Trophoblast cell (in vitro differentiated cells and primary cell): Measurements from ENCODE around the gene SPOCK1.
A peak's percentile ranks its signal among the peaks of the same experiment; 100 is the strongest.

Experiments
- DNase-seq, 2 donors: peaks; one replicate each; pipeline ENCODE4 v3.0.0-alpha.2; 2016
- H2AFZ ChIP-seq: 2 replicates; pipeline ENCODE4 v1.6.1; 2013; ENCODE audit warnings: low read length, moderate library complexity, mild to moderate bottlenecking; ENCODE audit not compliant: insufficient read depth, poor library complexity
- H2AK5ac ChIP-seq: 2 replicates; pipeline ENCODE4 v1.6.1; 2013; ENCODE audit warnings: mild to moderate bottlenecking, low read length
- H2BK120ac ChIP-seq: 2 replicates; pipeline ENCODE4 v1.6.1; 2013; ENCODE audit warnings: low read length, mild to moderate bottlenecking, moderate library complexity; ENCODE audit not compliant: insufficient read depth, poor library complexity
- H2BK12ac ChIP-seq: 2 replicates; pipeline ENCODE4 v1.6.1; 2013; ENCODE audit warnings: mild to moderate bottlenecking, low read length, moderate library complexity
- H2BK5ac ChIP-seq: 2 replicates; pipeline ENCODE4 v1.6.1; 2013; ENCODE audit warnings: low read length, low read depth, moderate library complexity, mild to moderate bottlenecking; ENCODE audit not compliant: poor library complexity
- H3K14ac ChIP-seq: 2 replicates; pipeline ENCODE4 v1.6.1; 2013; ENCODE audit warnings: mild to moderate bottlenecking, low read length
- H3K18ac ChIP-seq: 2 replicates; pipeline ENCODE4 v1.6.1; 2013; ENCODE audit warnings: mild to moderate bottlenecking, low read length
- H3K23ac ChIP-seq: 2 replicates; pipeline ENCODE4 v1.6.1; 2013; ENCODE audit warnings: low read length
- H3K27ac ChIP-seq: 2 replicates; pipeline ENCODE4 v1.5.1; 2013; ENCODE audit warnings: low read depth, mild to moderate bottlenecking, inconsistent platforms, low read length, moderate library complexity
- H3K27me3 ChIP-seq: 2 replicates; pipeline ENCODE4 v1.6.1; 2013; ENCODE audit warnings: inconsistent platforms, mild to moderate bottlenecking, low read length, moderate library complexity; ENCODE audit not compliant: insufficient read depth
- H3K36me3 ChIP-seq, 2 experiments: 1 replicate in 1 of 2; 2 replicates in 1 of 2; pipeline ENCODE4 v1.6.1; 2013; ENCODE audit warnings: low read length in 2 of 2, mild to moderate bottlenecking in 2 of 2, moderate library complexity in 1 of 2; ENCODE audit not compliant: insufficient read depth in 2 of 2, control insufficient read depth in 1 of 2
- H3K4ac ChIP-seq: 2 replicates; pipeline ENCODE4 v1.6.1; 2013; ENCODE audit warnings: low read depth, mild to moderate bottlenecking, low read length, moderate library complexity
- H3K4me1 ChIP-seq, 2 experiments: 1 replicate in 1 of 2; 2 replicates in 1 of 2; pipeline ENCODE4 v1.6.1; 2013; ENCODE audit warnings: low read length in 2 of 2, mild to moderate bottlenecking in 2 of 2, moderate library complexity in 1 of 2; ENCODE audit not compliant: insufficient read depth in 2 of 2, control insufficient read depth in 1 of 2
- H3K4me2 ChIP-seq: 2 replicates; pipeline ENCODE4 v1.6.1; 2013; ENCODE audit warnings: inconsistent platforms, mild to moderate bottlenecking, low read length, moderate library complexity
- H3K4me3 ChIP-seq: 2 replicates; pipeline ENCODE4 v1.5.1; 2013; ENCODE audit warnings: mild to moderate bottlenecking, low read depth, low read length, inconsistent platforms
- H3K79me1 ChIP-seq: one replicate; pipeline ENCODE4 v1.6.1; 2013; ENCODE audit warnings: low read length
- H3K79me2 ChIP-seq: 2 replicates; pipeline ENCODE4 v1.6.1; 2013; ENCODE audit warnings: low read length, mild to moderate bottlenecking; ENCODE audit not compliant: control insufficient read depth, insufficient read depth, poor library complexity
- H3K9ac ChIP-seq: 2 replicates; pipeline ENCODE4 v1.6.1; 2013; ENCODE audit warnings: mild to moderate bottlenecking, low read length
- H3K9me3 ChIP-seq: 2 replicates; pipeline ENCODE4 v1.6.1; 2013; ENCODE audit warnings: low read depth, mild to moderate bottlenecking, control low read depth, inconsistent platforms, low read length; ENCODE audit not compliant: insufficient read depth
- H4K12ac ChIP-seq: 2 replicates; pipeline ENCODE4 v1.6.1; 2013; ENCODE audit warnings: low read depth, mild to moderate bottlenecking, low read length, moderate library complexity
- H4K8ac ChIP-seq: 2 replicates; pipeline ENCODE4 v1.6.1; 2013; ENCODE audit warnings: low read depth, mild to moderate bottlenecking, low read length, moderate library complexity
- H4K91ac ChIP-seq: one replicate; pipeline ENCODE4 v1.6.1; 2013; ENCODE audit warnings: low read depth, mild to moderate bottlenecking, low read length, moderate library complexity
- WGBS: extraction: QIAGEN DNeasy Blood & Tissue Kit; methylation state at CpG from one replicate; pipeline ENCODE4 v1.1.7; 2013; ENCODE audit warnings: missing lambda C conversion rate; ENCODE audit not compliant: insufficient read length, insufficient coverage; ENCODE audit errors: extremely low coverage; 5-methylcytosine and 5-hydroxymethylcytosine counted together

The SPOCK1 gene

DNA sequence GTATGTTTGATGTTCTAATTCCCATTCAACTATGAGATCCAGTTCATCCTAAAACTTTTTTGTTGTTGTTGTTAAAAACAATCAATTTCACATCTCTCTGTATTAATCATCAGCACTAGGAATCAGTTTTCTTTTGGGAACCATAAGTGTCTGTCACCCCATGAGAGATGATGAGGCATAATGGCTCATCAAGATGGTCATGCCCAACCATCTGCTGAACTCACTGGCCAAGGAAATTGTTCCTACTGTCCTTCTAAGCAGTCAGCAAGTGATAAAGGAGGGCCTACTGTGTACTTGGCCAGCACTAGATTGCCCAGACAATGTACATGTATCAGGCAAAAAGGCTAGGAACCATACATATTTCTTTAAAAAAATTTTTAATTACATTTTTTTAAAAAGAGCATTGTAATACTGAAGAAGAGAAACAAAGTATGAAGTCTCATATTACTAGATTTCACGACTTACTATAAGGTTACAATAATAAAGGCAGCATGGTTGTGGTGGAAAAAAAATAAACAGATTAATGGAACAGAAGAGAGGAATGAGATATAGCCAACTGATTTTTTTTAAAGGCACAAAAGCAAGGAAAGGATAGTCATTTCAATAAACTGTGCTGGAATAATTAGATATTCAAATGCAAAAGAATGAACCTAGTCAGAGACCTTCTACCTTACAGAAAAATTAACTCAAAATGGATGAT, 458.3 kb downstream of the SPOCK1 start:
- no peak overlapping the region for H3K9ac ChIP-seq
- H2BK12ac ChIP-seq: no peak overlapping the region
- no peak overlapping the region for H4K8ac ChIP-seq
- no peak overlapping the region for H4K12ac ChIP-seq
- H2BK120ac ChIP-seq: no peak overlapping the region
- no peaks in the 10 kb centered on the region for H3K79me1 ChIP-seq
- H3K18ac ChIP-seq: no peak overlapping the region
- no peaks in the 10 kb centered on the region for H3K4me1 ChIP-seq
- peak overlapping the region; percentile 97 for H3K23ac ChIP-seq
- H3K27ac ChIP-seq: no peak overlapping the region
- H4K91ac ChIP-seq: no peak overlapping the region
- no peaks in the 10 kb centered on the region for H3K36me3 ChIP-seq
- H3K4me2 ChIP-seq: no peak overlapping the region
- no peak overlapping the region for H3K4ac ChIP-seq
- H3K79me2 ChIP-seq: no peaks in the 10 kb centered on the region
- no CpG with 5 or more reads among the region's 1 CpG for WGBS
- H3K14ac ChIP-seq: no peak overlapping the region
- H2AK5ac ChIP-seq: no peak overlapping the region
- no peak overlapping the region for H2AFZ ChIP-seq
- no peaks in the 10 kb centered on the region for H3K9me3 ChIP-seq
- no peak for DNase-seq
- H3K27me3 ChIP-seq: no peaks in the 10 kb centered on the region
- no peak overlapping the region for H3K4me3 ChIP-seq
- no peak overlapping the region for H2BK5ac ChIP-seq

GRCh38 chr5:137040024-137040423, 459.1 kb downstream of the SPOCK1 start:
- Histone ChIP-seq H3K23ac (no peak overlapping the region), H3K79me2 (no peaks in the 10 kb centered on the region), H2BK120ac (no peak overlapping the region), H3K27me3 (no peaks in the 10 kb centered on the region), H2AFZ (no peak overlapping the region), H3K4ac (no peak overlapping the region), H3K79me1 (no peaks in the 10 kb centered on the region), H3K4me3 (no peak overlapping the region), H3K18ac (no peak overlapping the region), H2AK5ac (no peak overlapping the region), H4K91ac (no peak overlapping the region), H3K27ac (no peak overlapping the region), H3K4me1 (no peaks in the 10 kb centered on the region), H3K14ac (no peak overlapping the region), H3K4me2 (no peak overlapping the region), H4K8ac (no peak overlapping the region), H3K9me3 (no peaks in the 10 kb centered on the region), H4K12ac (no peak overlapping the region), H2BK12ac (no peak overlapping the region), H3K36me3 (no peaks in the 10 kb centered on the region), H3K9ac (no peak overlapping the region), H2BK5ac (no peak overlapping the region)
- no CpG with 5 or more reads among the region's 4 CpGs for WGBS
- no peak for DNase-seq

- H3K27me3 ChIP-seq: no peaks in the 10 kb centered on the region
Measured at GRCh38 chr5:137037848-137038247, 461.3 kb downstream of the SPOCK1 start.

GRCh38 chr5:137036640-137037039, 462.5 kb downstream of the SPOCK1 start:
- no peak overlapping the region for H2AFZ ChIP-seq

More at GRCh38 chr5:137037848-137038247, 461.3 kb downstream of the SPOCK1 start:
- H3K18ac ChIP-seq: no peak overlapping the region
- no peak overlapping the region for H2AK5ac ChIP-seq
- no peak overlapping the region for H2AFZ ChIP-seq
- H4K8ac ChIP-seq: no peak overlapping the region
- H3K27ac ChIP-seq: no peak overlapping the region
- H3K23ac ChIP-seq: no peak overlapping the region
- H4K12ac ChIP-seq: no peak overlapping the region
- H3K14ac ChIP-seq: no peak overlapping the region
- H3K4me1 ChIP-seq: no peaks in the 10 kb centered on the region
- no peak overlapping the region for H3K4me2 ChIP-seq
- no peak overlapping the region for H3K4me3 ChIP-seq
- no peaks in the 10 kb centered on the region for H3K36me3 ChIP-seq
- no CpG with 5 or more reads among the region's 2 CpGs for WGBS
- H3K9me3 ChIP-seq: no peaks in the 10 kb centered on the region
- H2BK5ac ChIP-seq: no peak overlapping the region
- no peak overlapping the region for H2BK12ac ChIP-seq
- no peak overlapping the region for H3K4ac ChIP-seq
- no peak overlapping the region for H2BK120ac ChIP-seq
- H4K91ac ChIP-seq: no peak overlapping the region
- DNase-seq: no peak
- H3K9ac ChIP-seq: no peak overlapping the region
- no peaks in the 10 kb centered on the region for H3K79me1 ChIP-seq
- no peaks in the 10 kb centered on the region for H3K79me2 ChIP-seq

More at GRCh38 chr5:137036640-137037039, 462.5 kb downstream of the SPOCK1 start:
- Histone ChIP-seq H2BK12ac (no peak overlapping the region), H2AK5ac (no peak overlapping the region), H3K79me1 (no peaks in the 10 kb centered on the region), H3K9me3 (no peaks in the 10 kb centered on the region), H3K36me3 (no peaks in the 10 kb centered on the region), H3K9ac (no peak overlapping the region), H3K4me1 (no peaks in the 10 kb centered on the region), H3K4me3 (no peak overlapping the region), H3K27ac (no peak overlapping the region), H2BK120ac (no peak overlapping the region), H3K27me3 (no peaks in the 10 kb centered on the region), H3K18ac (no peak overlapping the region), H3K79me2 (no peaks in the 10 kb centered on the region), H4K12ac (no peak overlapping the region), H4K8ac (no peak overlapping the region), H2BK5ac (no peak overlapping the region), H3K4ac (no peak overlapping the region), H4K91ac (no peak overlapping the region), H3K14ac (no peak overlapping the region), H3K4me2 (no peak overlapping the region), H3K23ac (no peak overlapping the region)
- no CpG with 5 or more reads among the region's 7 CpGs for WGBS
- DNase-seq: peak in 1 of 2 donors; percentile 14
